DMS 273 (cell line): ENCODE measurements around the gene ACSL1.
A peak's percentile ranks its signal among the peaks of the same experiment; 100 is the strongest.
"Not testable (repeated sequence)": the region's sequence is repeated elsewhere in the genome, so short reads cannot be mapped to it uniquely, and the experiment has no call there.

ENCODE experiments used
- DNase-seq: peaks from one replicate; lab custom pipeline; 2025; ENCODE audit not compliant: unreplicated experiment; lab: John Stamatoyannopoulos, UW

ACSL1 gene

DNA sequence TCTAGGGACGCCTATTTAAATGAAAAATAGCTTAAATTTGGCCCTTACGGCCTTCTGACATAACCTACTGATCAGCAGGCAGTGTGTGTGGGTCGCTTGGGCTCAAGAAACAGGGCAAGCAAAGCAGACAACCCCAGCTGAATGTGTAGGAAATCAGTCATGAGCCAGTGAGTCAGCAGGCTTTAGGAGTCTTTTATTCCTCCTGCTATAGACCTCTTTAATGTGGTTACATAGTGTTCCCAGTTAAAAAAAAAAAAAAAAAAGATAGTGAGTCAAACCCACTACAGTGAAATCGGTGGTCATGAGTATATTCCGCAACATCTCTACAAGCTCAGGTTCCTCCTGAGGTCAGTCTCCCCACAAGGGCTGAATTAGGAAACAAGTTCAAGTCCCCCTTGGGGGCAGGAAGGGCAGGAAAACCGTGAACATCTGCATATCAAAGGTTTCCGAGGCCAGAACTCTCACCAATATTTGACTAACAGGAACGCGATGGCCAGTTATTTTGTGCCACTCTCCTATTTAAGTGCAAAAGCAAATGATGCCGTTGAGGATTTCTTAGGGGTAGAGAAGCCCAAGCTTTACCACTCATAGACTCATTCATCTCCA is 32.7 kb downstream of the ACSL1 start:
- DNase-seq = no peak

DNA sequence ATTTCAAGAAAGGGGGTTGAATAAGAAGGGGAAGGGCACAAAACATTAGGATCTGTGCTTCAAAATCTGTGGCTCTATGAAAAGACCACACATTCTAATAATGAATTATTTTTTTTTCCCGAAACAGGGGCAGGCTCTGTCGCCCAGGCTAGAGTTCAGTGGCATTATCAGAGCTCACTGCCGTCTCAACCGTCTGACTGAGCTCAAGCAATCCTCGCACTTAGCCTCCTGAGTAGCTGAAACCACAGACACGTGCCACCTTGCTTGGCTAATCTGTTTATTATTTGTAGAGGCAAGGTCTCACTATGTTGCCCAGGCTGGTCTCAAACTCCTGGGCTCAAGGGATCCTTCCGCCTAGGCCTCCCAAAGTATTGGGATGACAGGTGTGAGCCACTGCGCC is 33.4 kb downstream of the ACSL1 start:
- DNase-seq = no peak

GRCh38 chr4:184790826-184791225 is 34.9 kb downstream of the ACSL1 start:
- no peak for DNase-seq

DNA sequence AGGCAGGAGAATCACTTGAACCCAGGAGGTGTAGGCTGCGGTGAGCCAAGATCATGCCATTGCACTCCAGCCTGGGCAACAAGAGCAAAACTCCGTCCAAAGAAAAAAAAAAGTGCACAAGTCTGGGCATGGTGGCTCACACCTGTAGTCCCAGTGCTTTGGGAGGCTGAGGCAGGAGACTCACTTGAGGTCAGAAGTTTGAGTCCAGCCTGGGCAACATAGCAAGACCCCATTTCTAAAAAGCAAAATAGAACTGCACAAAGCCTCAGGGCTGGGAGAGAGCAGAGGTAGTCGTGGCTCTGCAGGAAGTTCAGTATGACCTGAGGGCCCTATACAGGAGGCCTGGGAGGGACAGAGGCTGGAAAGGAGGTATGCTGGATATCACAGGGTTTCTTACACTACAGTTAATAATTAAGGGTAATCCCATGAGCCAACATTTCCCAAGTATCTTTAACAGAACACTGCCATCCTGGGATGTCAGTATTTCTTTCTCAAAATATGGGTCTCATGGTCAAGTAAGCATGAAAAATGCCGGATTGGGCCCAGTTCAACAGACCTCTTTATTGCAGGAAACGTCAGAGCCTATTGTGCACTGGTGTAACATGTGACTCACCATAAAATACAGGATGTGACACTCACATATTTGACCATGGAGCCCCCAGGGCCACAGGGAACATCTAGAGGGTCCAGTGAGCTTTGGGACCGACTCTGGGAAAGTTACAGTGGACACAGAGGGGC is 37.8 kb downstream of the ACSL1 start:
- DNase-seq = no peak

- peak; percentile 21 for DNase-seq
Observed at GRCh38 chr4:184785813-184786212, 40.0 kb downstream of the ACSL1 start.

DNA sequence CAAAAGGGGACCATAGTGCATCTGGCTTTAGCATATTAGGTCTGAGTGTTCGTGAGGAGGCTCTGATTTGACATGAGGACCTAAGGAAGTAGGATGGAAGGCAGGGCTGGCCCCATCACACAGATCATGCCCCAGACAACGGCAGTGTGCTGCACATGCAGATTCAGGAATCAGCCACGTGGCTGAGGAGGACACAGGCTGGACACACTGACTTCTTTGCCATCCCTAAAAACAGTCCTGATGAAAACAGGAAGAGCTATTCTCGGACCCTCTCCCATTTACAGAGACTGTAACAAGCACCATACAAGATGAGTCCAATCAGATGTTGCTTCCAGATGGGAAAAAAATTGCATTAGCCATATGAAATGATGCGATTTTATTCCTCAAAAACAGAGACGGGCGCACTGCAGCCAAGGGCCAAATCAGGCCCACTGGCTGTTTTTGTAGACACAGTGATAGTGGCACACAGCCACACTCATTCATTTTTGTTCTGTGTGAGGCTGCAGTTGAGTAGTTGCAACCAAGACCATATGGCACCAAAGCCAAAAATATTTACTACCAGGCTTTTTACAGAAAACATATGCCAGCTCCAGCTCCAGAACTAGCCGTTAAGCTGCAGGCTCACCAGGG is 41.0 kb downstream of the ACSL1 start:
- peak; percentile 87 for DNase-seq

GRCh38 chr4:184782731-184783373 is 42.9 kb downstream of the ACSL1 start:
- peak; percentile 6 for DNase-seq

DNA sequence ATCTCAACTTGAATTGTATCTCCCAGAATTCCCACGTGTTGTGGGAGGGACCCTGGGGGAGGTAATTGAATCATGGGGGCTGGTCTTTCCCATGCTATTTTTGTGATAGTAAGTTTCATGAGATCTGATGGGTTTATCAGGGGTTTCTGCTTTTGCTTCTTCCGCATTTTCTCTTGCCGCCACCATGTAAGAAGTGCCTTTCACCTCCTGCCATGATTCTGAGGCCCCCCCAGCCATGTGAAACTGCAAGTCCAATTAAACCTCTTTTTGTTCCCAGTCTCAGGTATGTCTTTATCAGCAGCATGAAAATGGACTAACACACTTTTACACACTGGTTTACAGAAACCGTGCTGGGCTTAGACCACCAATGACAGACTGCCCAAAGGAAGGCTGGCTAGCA is 46.6 kb downstream of the ACSL1 start:
- DNase-seq = not testable (repeated sequence)

DNA sequence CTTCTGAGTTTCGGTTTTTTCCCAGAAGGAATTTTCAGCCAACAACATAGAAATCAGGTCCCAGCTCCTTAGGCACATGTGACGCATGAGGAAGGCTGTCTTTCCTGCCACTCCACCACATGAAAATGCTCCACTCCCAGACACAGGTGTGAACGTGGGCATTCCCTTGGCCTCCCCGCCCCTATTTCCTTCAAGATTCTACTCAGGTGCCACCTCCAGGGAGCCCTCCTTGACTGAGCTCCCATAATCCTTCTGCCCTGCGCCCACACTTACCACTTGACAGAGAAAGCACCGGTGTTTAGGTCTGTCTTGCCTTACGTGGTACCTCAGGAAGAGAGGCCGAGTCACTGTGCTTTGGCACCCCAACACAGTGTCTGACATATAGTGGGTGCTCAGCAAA is 47.4 kb downstream of the ACSL1 start:
- no peak for DNase-seq

DNA sequence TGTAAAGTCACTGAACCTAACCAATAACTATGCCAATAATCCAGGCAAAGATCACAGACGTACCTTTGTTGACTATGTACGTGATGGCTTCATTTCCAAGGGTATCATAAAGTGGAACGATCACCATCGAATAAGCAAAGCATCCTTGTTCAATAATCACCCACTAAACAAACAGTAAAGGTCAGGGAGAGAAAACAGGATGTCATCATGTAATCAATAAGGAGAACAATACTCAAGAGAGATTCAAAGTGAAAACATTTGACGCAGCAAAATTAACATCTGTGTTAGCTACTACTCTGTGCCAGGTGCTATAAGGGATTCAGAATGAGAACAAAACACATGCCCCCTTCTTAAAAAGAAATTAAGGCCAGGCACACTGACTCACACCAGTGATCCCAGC is 48.9 kb downstream of the ACSL1 start:
- no peak for DNase-seq

DNA sequence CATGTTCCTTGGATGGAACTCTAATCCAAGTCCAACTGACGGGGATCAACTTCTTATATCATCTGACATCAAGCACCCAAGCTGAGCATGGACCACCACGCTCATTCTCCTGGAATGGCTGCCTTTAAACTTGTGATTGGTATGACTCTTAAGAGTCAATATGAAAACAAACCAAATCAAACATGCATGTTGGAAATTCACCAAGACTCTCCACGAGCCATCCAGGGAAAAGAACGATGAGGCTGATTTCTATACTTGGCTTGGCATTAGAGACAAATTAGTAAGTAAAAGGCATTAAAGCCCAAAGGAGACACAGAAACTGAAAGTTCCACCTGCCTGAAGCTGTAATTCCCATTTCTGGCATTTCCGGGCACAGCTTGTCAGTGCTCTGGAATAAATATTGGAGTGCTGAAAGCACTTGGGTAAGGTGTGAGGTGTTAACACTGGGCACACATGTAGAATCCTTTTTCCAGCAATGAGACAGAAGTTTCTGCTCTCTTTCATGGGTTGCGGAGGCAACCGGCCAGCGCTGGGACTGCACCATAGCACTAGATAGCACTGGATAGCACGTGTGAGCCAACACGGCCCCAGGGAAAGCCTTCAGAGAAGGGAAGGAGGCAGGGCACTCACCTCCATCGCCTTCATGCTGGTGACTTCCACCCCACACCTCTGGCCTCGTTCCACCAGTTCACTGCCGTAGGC is 49.8 kb downstream of the ACSL1 start:
- no peak for DNase-seq

DNA sequence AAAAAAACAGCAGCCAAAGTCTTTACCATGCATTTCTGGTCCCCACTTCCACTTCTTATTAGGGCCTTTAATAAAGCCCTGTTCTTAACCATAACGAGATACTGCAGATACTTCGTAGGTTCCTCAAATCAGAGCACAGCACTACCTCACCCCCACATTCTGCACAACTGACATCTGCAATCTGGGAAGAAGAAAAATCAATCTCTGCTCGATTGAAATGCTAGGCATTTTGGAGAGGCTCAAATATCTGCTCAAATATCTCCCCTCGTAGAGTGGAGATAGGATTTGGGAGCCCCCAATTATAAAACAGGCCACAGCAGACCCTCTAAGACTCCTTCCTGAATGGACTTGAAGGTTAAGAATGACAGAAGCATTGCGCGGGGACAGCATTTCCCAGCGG is 51.6 kb downstream of the ACSL1 start:
- DNase-seq = no peak

GRCh38 chr4:184771416-184771815 is 54.4 kb downstream of the ACSL1 start:
- peak; percentile 2 for DNase-seq

DNA sequence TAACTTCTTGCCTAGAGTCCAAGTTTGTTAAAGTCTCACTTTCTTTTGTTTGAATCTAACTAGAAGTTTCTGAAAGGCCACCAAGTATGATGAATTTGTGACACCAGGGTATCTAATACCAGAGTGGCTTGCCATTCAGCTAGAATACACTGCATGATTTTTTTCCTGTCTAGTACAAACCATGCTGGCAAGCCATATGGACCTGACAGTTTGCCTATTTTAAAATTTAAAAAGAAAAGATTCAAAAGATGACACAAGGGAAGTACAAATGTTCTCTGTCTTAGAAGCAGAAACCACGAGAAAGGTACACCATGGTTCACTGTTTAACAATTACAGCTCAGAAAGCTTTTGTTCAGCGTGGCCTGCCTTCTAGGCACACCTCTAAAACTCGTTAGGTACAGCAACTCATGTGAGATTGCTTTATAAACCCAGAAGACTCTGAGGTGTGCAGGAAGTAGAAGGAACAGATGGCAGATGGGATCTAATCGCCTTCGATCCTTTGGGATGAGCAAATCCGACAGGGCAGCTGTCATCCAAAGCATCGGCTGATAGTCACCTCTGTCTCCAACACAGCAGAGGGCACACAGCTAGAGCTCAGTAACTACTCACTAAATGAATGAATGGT is 56.5 kb downstream of the ACSL1 start:
- peak; percentile 54 for DNase-seq

DNA sequence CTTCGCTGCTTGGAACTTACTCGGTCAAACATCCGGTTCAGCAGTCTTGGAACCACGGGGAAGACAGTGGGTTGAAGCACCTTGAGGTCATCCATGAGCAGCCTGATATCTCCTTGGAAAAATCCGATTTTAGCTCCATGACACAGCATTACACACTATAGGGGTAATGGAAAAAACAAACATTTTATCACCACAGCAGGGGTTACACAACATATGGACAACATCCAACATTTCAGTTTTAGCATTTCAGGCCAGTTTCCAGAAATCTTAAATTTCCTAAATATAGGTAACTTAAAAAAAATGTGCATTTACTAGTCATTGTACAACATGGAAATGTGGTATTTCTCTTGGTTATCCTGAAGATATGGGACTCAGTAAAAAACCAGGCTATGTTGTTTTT is 57.5 kb downstream of the ACSL1 start:
- DNase-seq = no peak

- DNase-seq = no peak
Observed at GRCh38 chr4:184766446-184766845, 59.3 kb downstream of the ACSL1 start.

- no peak for DNase-seq
Observed at GRCh38 chr4:184765473-184766340, 60.1 kb downstream of the ACSL1 start.

- no peak for DNase-seq
Observed at GRCh38 chr4:184764601-184765000, 61.2 kb downstream of the ACSL1 start.

DNA sequence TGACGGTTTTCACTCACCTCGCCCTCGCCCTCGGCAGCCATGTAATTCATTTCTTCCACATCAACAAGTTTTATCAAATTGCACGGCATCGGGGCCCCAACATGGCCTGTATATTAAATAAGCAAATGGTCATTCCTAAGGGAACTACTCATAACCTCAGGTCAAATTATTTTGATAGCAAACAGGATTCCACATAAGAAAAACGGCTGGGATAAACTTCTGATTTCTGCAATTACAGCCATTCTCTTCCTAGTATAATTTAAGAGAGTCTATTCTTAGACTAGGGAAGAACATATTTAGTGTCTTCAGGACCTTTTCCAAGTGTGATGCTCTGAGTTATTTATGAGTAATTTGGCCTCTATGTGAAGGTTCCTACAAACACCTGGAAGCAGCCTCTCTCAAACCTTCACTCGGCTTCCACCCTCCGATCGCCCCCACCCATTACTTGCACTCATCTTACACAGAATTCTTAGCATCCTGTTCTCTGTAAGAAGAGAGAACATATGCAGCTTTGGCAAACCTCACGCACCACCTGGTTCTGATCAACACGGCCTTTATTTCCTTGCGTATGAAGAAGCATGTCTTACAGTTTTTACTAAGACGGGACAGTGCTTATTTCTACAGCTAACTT is 62.5 kb downstream of the ACSL1 start:
- no peak for DNase-seq
